ENCODE measurements around the gene CCL22.
A peak's percentile ranks its signal among the peaks of the same experiment; 100 is the strongest.
"Not testable (repeated sequence)": the region's sequence is repeated elsewhere in the genome, so short reads cannot be mapped to it uniquely, and the experiment has no call there.

The CCL22 gene

DNA sequence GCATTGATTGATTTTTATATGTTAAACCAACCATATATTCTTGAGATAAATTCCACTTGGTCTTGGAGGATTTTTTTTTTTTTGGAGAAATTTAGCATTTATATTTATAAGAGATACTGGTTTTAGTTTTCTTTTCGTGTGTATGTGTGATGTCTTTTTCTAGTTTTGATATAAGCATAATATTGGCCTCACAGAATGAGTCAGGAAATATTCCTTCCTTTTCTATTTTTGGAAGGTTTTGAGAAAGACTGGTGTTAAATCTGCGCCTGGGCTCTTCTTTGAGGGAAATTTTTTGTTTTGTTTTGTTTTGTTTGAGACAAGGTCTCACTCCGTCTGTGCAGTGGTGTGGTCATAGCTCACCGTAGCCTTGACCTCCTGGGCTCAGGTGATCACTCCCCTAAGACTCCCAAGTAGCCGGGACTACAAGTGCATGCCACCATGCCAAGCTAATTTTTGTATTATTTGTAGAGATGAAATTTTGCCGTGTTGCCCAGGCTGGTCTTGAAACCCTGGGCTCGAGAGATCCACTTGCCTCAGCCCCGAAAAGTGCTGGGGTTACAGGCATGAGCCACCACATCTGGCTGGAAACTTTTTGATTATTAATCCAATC lies 28.8 kb upstream of the CCL22 start:
- DNase-seq (ENCODE audit: insufficient read length, low spot score) (no peak), FAIRE-seq (no peak)
- no peak for TF ChIP-seq POU2F2 (IDR thresholded peaks at IDR 0.05; ENCODE audit: low read depth, low read length)
- TF ChIP-seq TAF1 (IDR thresholded peaks at IDR 0.05; ENCODE audit: low read depth, low read length): no peak
- TF ChIP-seq PAX5 (IDR thresholded peaks at IDR 0.05; ENCODE audit: insufficient read depth, low read length, severe bottlenecking): no peak
- TF ChIP-seq POLR2A (IDR thresholded peaks at IDR 0.05; ENCODE audit: low read depth, low read length): no peak
- no peak for TF ChIP-seq POLR2AphosphoS5 (IDR thresholded peaks at IDR 0.05; ENCODE audit: low read depth, low read length)
- no peak for TF ChIP-seq SPI1 (IDR thresholded peaks at IDR 0.05; ENCODE audit: low read depth, low read length)

DNA sequence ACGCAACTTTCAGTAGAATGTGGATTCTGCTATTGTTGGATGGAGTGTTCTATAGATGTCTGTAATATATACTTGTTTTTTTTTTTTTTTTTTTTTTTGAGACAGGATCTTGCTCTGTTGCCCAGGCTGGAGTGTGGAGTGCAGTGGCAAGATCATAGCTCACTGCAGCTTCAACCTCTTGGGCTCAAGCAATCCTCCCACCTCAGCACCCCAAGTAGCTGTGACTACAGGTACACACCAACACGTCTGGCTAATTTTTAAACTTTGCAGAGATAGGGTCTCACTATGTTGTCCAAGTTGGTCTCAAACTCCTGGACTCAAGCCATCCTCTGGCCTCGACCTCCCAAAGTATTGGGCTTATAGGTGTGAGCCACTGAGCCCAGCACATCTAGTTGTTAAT lies 27.2 kb upstream of the CCL22 start:
- FAIRE-seq: no peak
- TF ChIP-seq SPI1 (IDR thresholded peaks at IDR 0.05; ENCODE audit: low read depth, low read length) (no peak), POLR2AphosphoS5 (IDR thresholded peaks at IDR 0.05; ENCODE audit: low read depth, low read length) (no peak), POLR2A (IDR thresholded peaks at IDR 0.05; ENCODE audit: low read depth, low read length) (no peak), PAX5 (IDR thresholded peaks at IDR 0.05; ENCODE audit: insufficient read depth, low read length, severe bottlenecking) (no peak), POU2F2 (IDR thresholded peaks at IDR 0.05; ENCODE audit: low read depth, low read length) (no peak)
- no peak for DNase-seq (ENCODE audit: insufficient read length, low spot score)

DNA sequence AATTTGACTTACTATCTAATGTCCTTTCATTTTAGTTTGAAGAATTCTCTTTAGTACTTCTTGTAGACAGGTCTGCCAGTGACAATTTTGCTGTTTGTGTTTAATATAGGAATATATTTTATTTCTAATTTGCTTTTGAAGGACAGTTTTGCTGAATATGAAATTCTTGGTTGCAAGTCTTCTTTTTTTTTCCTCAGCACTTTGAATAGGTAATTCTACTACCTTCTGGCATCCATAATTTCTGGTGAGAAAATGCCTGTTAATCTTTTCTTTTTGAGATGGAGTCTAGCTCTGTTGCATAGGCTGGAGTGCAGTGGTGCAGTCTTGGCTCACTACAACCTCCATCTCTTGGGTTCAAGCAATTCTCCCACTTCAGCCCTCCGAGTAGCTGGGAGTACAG lies 25.2 kb upstream of the CCL22 start:
- DNase-seq (ENCODE audit: insufficient read length, low spot score) (no peak), FAIRE-seq (no peak)
- TF ChIP-seq SPI1 (IDR thresholded peaks at IDR 0.05; ENCODE audit: low read depth, low read length) (no peak), POU2F2 (IDR thresholded peaks at IDR 0.05; ENCODE audit: low read depth, low read length) (no peak), POLR2AphosphoS5 (IDR thresholded peaks at IDR 0.05; ENCODE audit: low read depth, low read length) (no peak), TAF1 (IDR thresholded peaks at IDR 0.05; ENCODE audit: low read depth, low read length) (no peak), PAX5 (IDR thresholded peaks at IDR 0.05; ENCODE audit: insufficient read depth, low read length, severe bottlenecking) (no peak), POLR2A (IDR thresholded peaks at IDR 0.05; ENCODE audit: low read depth, low read length) (no peak)

DNA sequence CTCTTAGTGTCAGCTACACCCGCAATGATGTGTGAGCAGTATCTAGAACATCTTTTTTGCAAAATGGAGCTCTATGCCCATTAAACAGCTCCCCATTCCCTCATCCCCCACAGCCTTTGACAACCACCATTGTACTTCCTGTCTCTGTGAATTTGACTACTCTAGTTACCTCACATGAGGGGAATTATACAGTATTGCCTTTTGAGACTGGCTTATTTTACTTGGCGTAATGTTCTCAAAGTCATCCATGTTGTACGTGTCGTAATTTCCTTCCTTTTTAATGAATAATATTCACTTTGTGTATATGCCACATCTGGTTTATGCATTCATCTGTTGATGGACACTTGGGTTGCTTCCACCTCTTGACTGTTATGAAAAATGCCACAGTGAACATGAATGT lies 23.2 kb upstream of the CCL22 start:
- no peak for TF ChIP-seq POLR2AphosphoS5 (IDR thresholded peaks at IDR 0.05; ENCODE audit: low read depth, low read length)
- no peak for TF ChIP-seq SPI1 (IDR thresholded peaks at IDR 0.05; ENCODE audit: low read depth, low read length)
- no peak for TF ChIP-seq POLR2A (IDR thresholded peaks at IDR 0.05; ENCODE audit: low read depth, low read length)
- TF ChIP-seq PAX5 (IDR thresholded peaks at IDR 0.05; ENCODE audit: insufficient read depth, low read length, severe bottlenecking): no peak
- no peak for TF ChIP-seq POU2F2 (IDR thresholded peaks at IDR 0.05; ENCODE audit: low read depth, low read length)
- TF ChIP-seq TAF1 (IDR thresholded peaks at IDR 0.05; ENCODE audit: low read depth, low read length): no peak
- FAIRE-seq (peak; percentile 45), DNase-seq (ENCODE audit: insufficient read length, low spot score) (no peak)

DNA sequence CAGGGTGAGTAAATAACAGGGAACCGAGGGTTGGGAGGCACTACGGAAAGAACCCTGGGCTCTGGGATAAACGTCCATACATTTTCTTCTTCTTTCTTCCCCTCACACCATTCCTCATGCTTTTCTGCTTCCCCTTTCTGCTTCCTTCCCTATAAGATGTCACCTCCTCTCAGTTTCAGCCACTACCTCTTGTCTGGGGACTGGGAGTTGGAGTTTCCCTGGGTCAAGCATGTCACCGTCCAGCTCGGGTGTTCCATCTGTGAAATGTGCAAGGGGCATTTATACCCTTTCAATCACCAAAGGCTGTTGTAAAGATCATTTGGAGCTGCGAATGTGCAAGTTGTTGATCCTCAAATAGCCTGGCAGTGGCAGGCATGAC lies 17.5 kb upstream of the CCL22 start:
- FAIRE-seq (peak; percentile 86), DNase-seq (ENCODE audit: insufficient read length, low spot score) (no peak)
- TF ChIP-seq SPI1 (IDR thresholded peaks at IDR 0.05; ENCODE audit: low read depth, low read length) (peak; percentile 79), POU2F2 (IDR thresholded peaks at IDR 0.05; ENCODE audit: low read depth, low read length) (no peak), POLR2A (IDR thresholded peaks at IDR 0.05; ENCODE audit: low read depth, low read length) (no peak)

DNA sequence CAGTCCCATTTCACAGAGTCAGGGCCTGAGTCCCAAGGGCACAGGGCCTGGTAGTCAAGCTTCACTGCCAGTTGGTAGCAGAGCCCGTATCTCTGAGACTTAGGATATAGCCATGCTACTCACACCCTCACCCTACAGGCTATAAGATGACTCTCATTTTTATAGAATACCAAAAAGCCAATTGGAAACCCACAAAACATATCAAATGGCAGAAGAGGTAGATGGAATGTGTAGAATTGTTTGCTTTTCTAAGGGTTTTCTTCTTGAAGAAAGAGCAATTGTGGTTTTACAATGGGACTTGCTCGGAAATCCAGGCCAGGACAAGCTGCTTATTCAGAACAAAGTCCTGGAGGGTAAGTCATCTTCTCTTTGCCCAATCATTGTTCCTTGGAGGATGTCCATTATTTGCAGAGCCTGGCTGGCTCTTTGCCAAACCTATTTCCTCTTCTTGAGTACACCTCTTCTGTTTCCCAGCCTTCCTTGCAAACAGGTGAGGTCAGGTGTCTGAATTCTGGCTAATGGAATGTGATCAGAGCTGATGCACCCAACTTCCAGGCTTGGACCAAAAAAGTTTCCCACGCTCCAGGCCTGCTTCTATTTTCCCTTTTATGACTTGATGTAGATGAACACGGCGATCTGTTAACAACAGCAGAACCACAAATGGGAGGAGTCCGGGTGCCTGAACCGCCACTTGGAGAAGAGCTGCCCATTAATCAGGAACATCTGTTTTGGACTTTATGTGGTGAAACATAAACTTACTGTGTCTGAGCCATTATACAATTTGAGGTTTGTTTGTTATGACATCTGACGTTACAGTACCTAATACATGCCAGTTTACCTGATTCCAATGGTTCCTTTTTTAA lies 16.9 kb upstream of the CCL22 start:
- FAIRE-seq: peak; percentile 40
- TF ChIP-seq POLR2A (IDR thresholded peaks at IDR 0.05; ENCODE audit: low read depth, low read length): no peak
- no peak for TF ChIP-seq POLR2AphosphoS5 (IDR thresholded peaks at IDR 0.05; ENCODE audit: low read depth, low read length)
- TF ChIP-seq POU2F2 (IDR thresholded peaks at IDR 0.05; ENCODE audit: low read depth, low read length): no peak
- no peak for TF ChIP-seq TAF1 (IDR thresholded peaks at IDR 0.05; ENCODE audit: low read depth, low read length)
- TF ChIP-seq SPI1 (IDR thresholded peaks at IDR 0.05; ENCODE audit: low read depth, low read length): no peak
- TF ChIP-seq PAX5 (IDR thresholded peaks at IDR 0.05; ENCODE audit: insufficient read depth, low read length, severe bottlenecking): no peak
- no peak for DNase-seq (ENCODE audit: insufficient read length, low spot score)

DNA sequence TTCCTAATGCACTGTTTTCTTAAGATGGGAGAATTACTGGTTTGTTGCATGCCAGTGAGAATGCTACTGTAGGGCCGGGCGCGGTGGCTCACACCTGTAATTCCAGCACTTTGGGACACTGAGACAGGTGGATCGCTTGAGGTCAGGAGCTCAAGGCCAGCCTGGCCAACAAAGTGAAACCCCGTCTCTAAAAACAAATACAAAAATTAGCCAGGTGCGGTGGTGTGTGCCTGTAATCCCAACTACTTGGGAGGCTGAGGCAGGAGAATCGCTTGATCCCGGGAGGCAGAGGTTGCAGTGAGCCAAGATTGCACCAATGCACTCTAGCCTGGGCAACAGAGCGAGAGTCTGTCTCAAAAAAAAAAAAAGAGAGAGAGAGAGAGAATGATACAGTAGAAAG lies 16.0 kb upstream of the CCL22 start:
- not testable (repeated sequence) for DNase-seq (ENCODE audit: insufficient read length, low spot score); FAIRE-seq

DNA sequence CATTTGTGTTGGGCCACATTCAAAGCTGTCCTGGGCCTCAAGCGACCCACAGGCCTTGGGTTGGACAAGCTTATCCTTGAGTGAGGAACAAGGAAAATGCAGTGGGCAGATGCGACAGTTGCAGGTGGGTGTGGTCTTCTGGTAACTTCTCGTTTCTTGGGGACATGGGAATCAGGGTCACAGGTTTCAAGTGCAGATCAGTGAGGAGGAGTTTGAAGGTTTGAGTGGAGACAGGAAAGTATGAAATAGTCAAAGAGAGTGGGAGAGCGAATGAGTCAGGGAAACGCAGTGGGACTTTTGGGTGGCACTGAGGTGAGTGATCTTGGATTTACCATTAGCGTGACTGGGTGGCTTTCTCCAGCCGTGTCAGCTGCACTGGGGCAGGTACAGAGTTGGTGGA lies 15.4 kb upstream of the CCL22 start:
- DNase-seq (ENCODE audit: insufficient read length, low spot score): no peak
- no peak for FAIRE-seq
- no peak for TF ChIP-seq POU2F2 (IDR thresholded peaks at IDR 0.05; ENCODE audit: low read depth, low read length)
- no peak for TF ChIP-seq PAX5 (IDR thresholded peaks at IDR 0.05; ENCODE audit: insufficient read depth, low read length, severe bottlenecking)

DNA sequence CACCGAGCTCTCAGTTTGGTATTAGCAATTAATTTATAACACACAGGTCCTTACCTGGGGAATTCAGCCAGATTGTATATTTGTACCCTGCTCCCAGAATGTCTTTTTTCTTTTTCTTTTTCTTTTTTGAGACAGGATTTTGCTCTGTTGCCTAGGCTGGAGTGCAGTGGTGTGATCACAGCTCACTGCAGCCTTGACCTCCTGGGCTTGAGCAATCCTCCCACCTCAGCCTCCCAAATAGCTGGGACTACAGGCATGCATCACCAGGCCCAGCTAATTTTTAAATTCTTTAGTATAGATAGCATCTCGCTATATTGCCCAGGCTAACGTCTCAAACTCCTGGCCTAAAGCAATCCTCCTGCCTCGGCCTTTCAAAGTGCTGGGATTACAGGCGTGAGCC lies 14.5 kb upstream of the CCL22 start:
- not testable (repeated sequence) for DNase-seq (ENCODE audit: insufficient read length, low spot score); FAIRE-seq

DNA sequence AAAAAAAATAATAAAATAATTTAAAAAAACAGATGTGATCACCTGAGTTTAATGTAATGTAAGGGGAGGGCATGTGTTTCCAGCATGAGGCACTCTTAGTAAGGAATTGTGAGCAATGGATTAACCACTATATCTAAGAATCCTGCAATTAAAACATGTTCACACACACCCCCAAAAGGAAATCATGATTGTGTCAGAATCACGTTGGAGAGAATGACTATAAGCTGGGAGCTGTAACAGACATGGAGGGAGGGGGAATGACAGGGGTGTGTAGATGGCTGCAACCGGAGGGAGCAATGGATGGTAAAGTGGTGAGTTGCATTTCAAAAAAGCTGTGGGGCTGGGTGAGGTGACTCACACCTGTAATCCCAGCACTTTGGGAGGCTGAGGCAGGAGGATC lies 13.6 kb upstream of the CCL22 start:
- TF ChIP-seq POLR2A (IDR thresholded peaks at IDR 0.05; ENCODE audit: low read depth, low read length): no peak
- no peak for TF ChIP-seq POLR2AphosphoS5 (IDR thresholded peaks at IDR 0.05; ENCODE audit: low read depth, low read length)
- no peak for TF ChIP-seq POU2F2 (IDR thresholded peaks at IDR 0.05; ENCODE audit: low read depth, low read length)
- no peak for TF ChIP-seq PAX5 (IDR thresholded peaks at IDR 0.05; ENCODE audit: insufficient read depth, low read length, severe bottlenecking)
- TF ChIP-seq TAF1 (IDR thresholded peaks at IDR 0.05; ENCODE audit: low read depth, low read length): no peak
- no peak for TF ChIP-seq SPI1 (IDR thresholded peaks at IDR 0.05; ENCODE audit: low read depth, low read length)

More for the DNA sequence above, 13.6 kb upstream of the CCL22 start:
- FAIRE-seq (no peak), DNase-seq (ENCODE audit: insufficient read length, low spot score) (no peak)

All from GM12891 (cell line).